IMR-90 (cell line): Measurements from ENCODE around the gene TMED4. TPM values are rescaled to one million over a fixed set of nuclear protein-coding genes. Genes with fewer than 3 reads are reported as not detected.

Experiments used
- ATAC-seq: fragments of 200-7000 bp; cut with Tn5 transposase; 2 replicates; pipeline ENCODE4 v1.9.1; 2020; ENCODE audit warnings: low read depth, mild to moderate bottlenecking, moderate library complexity
- BruUV-seq: library from RNA; stranded (reverse); fragments of 400-500 nt; replicated peaks from 2 replicates; lab custom pipeline; 2021; lab: Mats Ljungman, UMichigan
- CTCF ChIA-PET: fragments of 300-600 bp; formaldehyde crosslinking; extraction: SDS; loops from one replicate; lab custom pipeline; 2021; ENCODE audit warnings: antibody characterized with exemption; lab: Yijun Ruan, JAX
- POLR2A ChIA-PET: fragments of 300-600 bp; sonication (Branson Sonifier 250); formaldehyde crosslinking; loops from one replicate; lab custom pipeline; 2022; ENCODE audit warnings: antibody characterized with exemption; ENCODE audit not compliant: unreplicated experiment; lab: Charles Lee
- DNase-seq: peaks from one replicate; pipeline ENCODE4 v3.0.0; 2013
- H2AFZ ChIP-seq: replicated peaks from 2 replicates; pipeline ENCODE3; 2013; ENCODE audit warnings: low read length, mild to moderate bottlenecking; ENCODE audit not compliant: poor library complexity
- H2AK5ac ChIP-seq: 2 replicates; pipeline ENCODE4 v1.6.1; 2013; ENCODE audit warnings: low read depth, low read length, inconsistent platforms
- H2AK9ac ChIP-seq: replicated peaks from 2 replicates; pipeline ENCODE3; 2013; ENCODE audit warnings: mild to moderate bottlenecking, low read depth, low read length, moderate library complexity; ENCODE audit not compliant: poor library complexity
- H2BK120ac ChIP-seq: 2 replicates; pipeline ENCODE4 v1.6.1; 2013; ENCODE audit warnings: low read depth, low read length, inconsistent platforms
- H2BK15ac ChIP-seq: 3 replicates; pipeline ENCODE4 v1.6.1; 2013; ENCODE audit warnings: low read depth, low read length, inconsistent platforms
- H2BK20ac ChIP-seq: 2 replicates; pipeline ENCODE4 v1.6.1; 2013; ENCODE audit warnings: low read depth, mild to moderate bottlenecking, inconsistent platforms, low read length, moderate library complexity
- H2BK5ac ChIP-seq: 2 replicates; pipeline ENCODE4 v1.6.1; 2013; ENCODE audit warnings: mild to moderate bottlenecking, low read depth, low read length, inconsistent platforms; ENCODE audit not compliant: poor library complexity, severe bottlenecking
- H3K14ac ChIP-seq: replicated peaks from 2 replicates; pipeline ENCODE4 v1.6.1; 2013; ENCODE audit warnings: low read depth, low read length, inconsistent platforms
- H3K18ac ChIP-seq: 2 replicates; pipeline ENCODE4 v1.6.1; 2013; ENCODE audit warnings: low read depth, low read length, control low read depth
- H3K23ac ChIP-seq: 2 replicates; pipeline ENCODE4 v1.6.1; 2013; ENCODE audit warnings: low read depth, low read length, inconsistent platforms
- H3K27ac ChIP-seq: 2 replicates; pipeline ENCODE4 v1.5.1; 2013; ENCODE audit warnings: mild to moderate bottlenecking, control low read depth, low read length; ENCODE audit not compliant: insufficient read depth
- H3K27me3 ChIP-seq: 2 replicates; pipeline ENCODE4 v1.6.1; 2013; ENCODE audit warnings: low read length; ENCODE audit not compliant: control insufficient read depth, insufficient read depth
- H3K36me3 ChIP-seq: 2 replicates; pipeline ENCODE4 v1.6.1; 2013; ENCODE audit warnings: low read length, mixed read lengths; ENCODE audit not compliant: control insufficient read depth, insufficient read depth
- H3K4ac ChIP-seq: 2 replicates; pipeline ENCODE4 v1.6.1; 2013; ENCODE audit warnings: low read depth, low read length, inconsistent platforms
- H3K4me1 ChIP-seq: 2 replicates; pipeline ENCODE4 v1.6.1; 2013; ENCODE audit warnings: low read length, mixed read lengths; ENCODE audit not compliant: control insufficient read depth, insufficient read depth
- H3K4me2 ChIP-seq: 2 replicates; pipeline ENCODE4 v1.6.1; 2013; ENCODE audit warnings: low read depth, mild to moderate bottlenecking, control low read depth, low read length, moderate library complexity
- H3K4me3 ChIP-seq: 2 replicates; pipeline ENCODE4 v1.5.1; 2013; ENCODE audit warnings: low read depth, mild to moderate bottlenecking, control low read depth, low read length, moderate library complexity; ENCODE audit not compliant: insufficient read depth
- H3K56ac ChIP-seq: 2 replicates; pipeline ENCODE4 v1.6.1; 2013; ENCODE audit warnings: low read length, inconsistent platforms; ENCODE audit not compliant: insufficient read depth; ENCODE audit errors: extremely low read depth
- H3K79me1 ChIP-seq, 2 experiments: 2 replicates each; pipeline ENCODE4 v1.6.1; 2013; ENCODE audit warnings: low read length in 2 of 2, inconsistent platforms in 1 of 2, low read depth in 1 of 2
- H3K9ac ChIP-seq: 2 replicates; pipeline ENCODE4 v1.6.1; 2013; ENCODE audit warnings: low read depth, low read length, control low read depth
- H3K9me1 ChIP-seq: 2 replicates; pipeline ENCODE4 v1.6.1; 2013; ENCODE audit warnings: low read length, inconsistent platforms; ENCODE audit not compliant: insufficient read depth
- H3K9me3 ChIP-seq: 2 replicates; pipeline ENCODE4 v1.6.1; 2013; ENCODE audit warnings: low read length; ENCODE audit not compliant: control insufficient read depth, insufficient read depth
- H4K20me1 ChIP-seq: 2 replicates; pipeline ENCODE4 v1.6.1; 2013; ENCODE audit warnings: low read length, inconsistent platforms; ENCODE audit not compliant: insufficient read depth
- H4K5ac ChIP-seq: 2 replicates; pipeline ENCODE4 v1.6.1; 2013; ENCODE audit warnings: mild to moderate bottlenecking, low read depth, low read length, control low read depth
- H4K8ac ChIP-seq, 2 experiments: 2 replicates each; pipeline ENCODE4 v1.6.1; 2013; ENCODE audit warnings: low read depth in 2 of 2, low read length in 2 of 2, control low read depth in 1 of 2, inconsistent platforms in 1 of 2
- H4K91ac ChIP-seq: 2 replicates; pipeline ENCODE4 v1.6.1; 2013; ENCODE audit warnings: low read depth, low read length, inconsistent platforms; ENCODE audit not compliant: insufficient read depth
- BHLHE40 ChIP-seq: fragments of 150-350 bp; IDR thresholded peaks from 2 replicates; pipeline ENCODE4 v1.6.1; 2016; ENCODE audit warnings: mild to moderate bottlenecking, low read depth, low read length
- CEBPB ChIP-seq: IDR thresholded peaks from 2 replicates; pipeline ENCODE4 v1.6.1; 2012; ENCODE audit warnings: low read depth, low read length, improper control_type of control experiment
- CHD1 ChIP-seq: IDR thresholded peaks from 2 replicates; pipeline ENCODE4 v1.6.1; 2012; ENCODE audit warnings: low read depth, low read length, improper control_type of control experiment
- ELK1 ChIP-seq: fragments of 150-350 bp; IDR thresholded peaks from 2 replicates; pipeline ENCODE4 v1.6.1; 2016; ENCODE audit warnings: low read depth, mild to moderate bottlenecking, low read length, moderate library complexity, borderline replicate concordance
- FOS ChIP-seq: fragments of 150-350 bp; IDR thresholded peaks from 2 replicates; pipeline ENCODE4 v1.6.1; 2016; ENCODE audit warnings: low read depth, low read length
- MAFK ChIP-seq: IDR thresholded peaks from 2 replicates; pipeline ENCODE4 v1.6.1; 2012; ENCODE audit warnings: low read depth, low read length, improper control_type of control experiment
- MAZ ChIP-seq: IDR thresholded peaks from 2 replicates; pipeline ENCODE4 v1.6.1; 2012; ENCODE audit warnings: low read depth, mild to moderate bottlenecking, low read length, improper control_type of control experiment, moderate library complexity, borderline replicate concordance
- MXI1 ChIP-seq: IDR thresholded peaks from 2 replicates; pipeline ENCODE4 v1.6.1; 2012; ENCODE audit warnings: low read depth, mild to moderate bottlenecking, low read length, moderate library complexity, borderline replicate concordance
- NFE2L2 ChIP-seq: fragments of 150-350 bp; IDR thresholded peaks from 2 replicates; pipeline ENCODE4 v1.6.1; 2016; ENCODE audit warnings: low read depth, mild to moderate bottlenecking, low read length
- POLR2A ChIP-seq: IDR thresholded peaks from 2 replicates; pipeline ENCODE4 v1.6.1; 2012; ENCODE audit warnings: mild to moderate bottlenecking, low read depth, low read length
- RAD21 ChIP-seq: IDR thresholded peaks from 2 replicates; pipeline ENCODE4 v1.6.1; 2012; ENCODE audit warnings: low read length, improper control_type of control experiment
- RCOR1 ChIP-seq: IDR thresholded peaks from 2 replicates; pipeline ENCODE4 v1.6.1; 2012; ENCODE audit warnings: mild to moderate bottlenecking, low read length, improper control_type of control experiment; ENCODE audit not compliant: insufficient replicate concordance
- RFX5 ChIP-seq: IDR thresholded peaks from 2 replicates; pipeline ENCODE4 v1.8.0; 2012; ENCODE audit warnings: low read depth, mild to moderate bottlenecking, low read length, moderate library complexity
- SMC3 ChIP-seq: fragments of 150-350 bp; IDR thresholded peaks from 2 replicates; pipeline ENCODE4 v1.6.1; 2016; ENCODE audit warnings: low read depth, mild to moderate bottlenecking, antibody characterized with exemption, low read length, moderate library complexity
- USF2 ChIP-seq: fragments of 150-350 bp; IDR thresholded peaks from 2 replicates; pipeline ENCODE4 v1.6.1; 2017; ENCODE audit warnings: mild to moderate bottlenecking, antibody characterized with exemption, low read length, low read depth
- WGBS, 2 experiments: methylation state at CpG; one replicate each; pipeline versions ENCODE4 v1.1.5 to v1.1.7; 2013; ENCODE audit warnings: missing lambda C conversion rate in 2 of 2; ENCODE audit not compliant: insufficient read length in 1 of 2; ENCODE audit errors: extremely low coverage in 2 of 2; 5-methylcytosine and 5-hydroxymethylcytosine counted together
- dilution Hi-C: fragments of 300-500 bp; cut with HindIII; formaldehyde crosslinking; loops from one replicate; pipeline ENCODE4 v1.14.3; 2018; ENCODE audit warnings: low sequenced_read_pairs; ENCODE audit not compliant: unreplicated experiment
- in situ Hi-C: fragments of 300-500 bp; cut with MboI; formaldehyde crosslinking; loops from 3 replicates; pipeline ENCODE4 v1.14.3; 2019; ENCODE audit warnings: low sequenced_read_pairs, inconsistent platforms, mixed read lengths
- intact Hi-C: fragments of 100-400 bp; cut with micrococcal nuclease; formaldehyde crosslinking; loops from 2 replicates; pipeline ENCODE4 v1.10.0; 2022
- polyA plus RNA-seq, 3 experiments: library from polyadenylated mRNA; depleted of rRNA; stranded (reverse); fragments of >200 nt; gene quantifications; 2 replicates each; pipeline ENCODE4 v1.2.3, GENCODE V29; 2012; ENCODE audit warnings: low replicate concordance in 1 of 3
- total RNA-seq: library from RNA; depleted of rRNA; stranded (reverse); fragments of >200 nt; gene quantifications from 2 replicates; pipeline ENCODE4 v1.2.3, GENCODE V29; 2012
- TF ChIP-seq, protein P1 (sequence below): conservative IDR thresholded peaks from 2 replicates; pipeline ENCODE4 v1.5.1; 2012; ENCODE audit warnings: mild to moderate bottlenecking, low read depth, low read length, improper control_type of control experiment

The TMED4 gene
- total and polyA plus RNA-seq, 2 of the 4 experiments (the other 2 are of a cell fraction) = 58.6 to 92.7 TPM

- Histone ChIP-seq H3K18ac (no peak overlapping the region), H2BK15ac (no peak overlapping the region), H4K91ac (no peak overlapping the region), H3K4ac (no peak overlapping the region), H3K9me3 (no peaks in the 10 kb centered on the region), H2AK5ac (no peak overlapping the region), H3K14ac (no peak overlapping the region), H3K27me3 (no peaks in the 10 kb centered on the region), H3K36me3 (peaks cover 52% of the 10 kb centered on the region), H4K20me1 (peaks cover 23% of the 10 kb centered on the region), H3K56ac (no peak overlapping the region), H3K23ac (no peak overlapping the region), H3K79me1 (peaks cover 8 to 28% of the 10 kb centered on the region in 2 experiments; a peak in 3 of 4 replicates), H3K4me3 (no peak overlapping the region), H3K9me1 (peaks cover 6% of the 10 kb centered on the region; the same call in 1 of the 2 replicates), H3K9ac (no peak overlapping the region), H3K27ac (no peak overlapping the region), H2BK5ac (no peak overlapping the region), H4K5ac (no peak overlapping the region), H2BK120ac (no peak overlapping the region), H2BK20ac (no peak overlapping the region), H3K4me2 (no peak overlapping the region), H4K8ac (no peak overlapping the region), H2AFZ (no peak overlapping the region), H2AK9ac (peak overlapping the region; percentile 6), H3K4me1 (peaks cover 2% of the 10 kb centered on the region; the same call in 1 of the 2 replicates)
- ATAC-seq = no peak
- ChIA-PET POLR2A (no interaction called here), CTCF (interaction anchor here (0.5 to 2.3 kb wide), 6 partner anchors 8 to 181 kb away, joined by 3 to 14 read pairs (median 4); partner anchors contain the start of gene NUDCD3)
- BruUV-seq = no TSS peak
- no CpG with 5 or more reads among the region's 2 CpGs for WGBS, 2 experiments
- no peak for DNase-seq
- dilution Hi-C loops (no loop called here), intact Hi-C loops (loop anchor here (1.0 kb wide), 3 partner anchors 74 to 323 kb away; partner anchors contain the start of gene NUDCD3), in situ Hi-C loops (loop anchor here (10.0 kb wide), 1 partner anchor 320 kb away; no protein-coding TSS in a partner anchor)
- TF ChIP-seq RFX5 (no peak), MAFK (no peak), CHD1 (no peak), FOS (no peak), ELK1 (no peak), MAZ (no peak), BHLHE40 (no peak), NFE2L2 (no peak), CEBPB (no peak), POLR2A (no peak), RCOR1 (no peak), SMC3 (no peak), RAD21 (no peak), MXI1 (no peak), USF2 (no peak)
- TF ChIP-seq, protein P1, sequence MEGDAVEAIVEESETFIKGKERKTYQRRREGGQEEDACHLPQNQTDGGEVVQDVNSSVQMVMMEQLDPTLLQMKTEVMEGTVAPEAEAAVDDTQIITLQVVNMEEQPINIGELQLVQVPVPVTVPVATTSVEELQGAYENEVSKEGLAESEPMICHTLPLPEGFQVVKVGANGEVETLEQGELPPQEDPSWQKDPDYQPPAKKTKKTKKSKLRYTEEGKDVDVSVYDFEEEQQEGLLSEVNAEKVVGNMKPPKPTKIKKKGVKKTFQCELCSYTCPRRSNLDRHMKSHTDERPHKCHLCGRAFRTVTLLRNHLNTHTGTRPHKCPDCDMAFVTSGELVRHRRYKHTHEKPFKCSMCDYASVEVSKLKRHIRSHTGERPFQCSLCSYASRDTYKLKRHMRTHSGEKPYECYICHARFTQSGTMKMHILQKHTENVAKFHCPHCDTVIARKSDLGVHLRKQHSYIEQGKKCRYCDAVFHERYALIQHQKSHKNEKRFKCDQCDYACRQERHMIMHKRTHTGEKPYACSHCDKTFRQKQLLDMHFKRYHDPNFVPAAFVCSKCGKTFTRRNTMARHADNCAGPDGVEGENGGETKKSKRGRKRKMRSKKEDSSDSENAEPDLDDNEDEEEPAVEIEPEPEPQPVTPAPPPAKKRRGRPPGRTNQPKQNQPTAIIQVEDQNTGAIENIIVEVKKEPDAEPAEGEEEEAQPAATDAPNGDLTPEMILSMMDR = no peak
These were observed 17.4 kb downstream of the TMED4 start for GRCh38 chr7:44564606-44565005.
